GM19099 (cell line): ENCODE measurements around the gene MED16.

Experiments used
- POLR2A ChIP-seq: IDR thresholded peaks from 3 replicates; pipeline ENCODE4 v1.6.1; 2011; ENCODE audit warnings: low read depth; ENCODE audit not compliant: insufficient read length; ENCODE audit errors: extremely low read depth

MED16 gene

GRCh38 chr19:821825-822503 lies 71.0 kb downstream of the MED16 start, which contains the start of gene PLPPR3:
TSS of gene PLPPR3 (minus strand) at chr19:821955. CDS start at chr19:821559, 396 bp downstream.
- no peak for TF ChIP-seq POLR2A

GRCh38 chr19:821231-821824 lies 71.7 kb downstream of the MED16 start:
- no peak for TF ChIP-seq POLR2A
